T47D (cell line): ENCODE results near the gene TEX2.

Experiments
- DNase-seq, 2 experiments: peaks; one replicate each; pipeline versions ENCODE4 v3.0.0 to v3.0.0-alpha.2; 2011 to 2012; ENCODE audit warnings: low read depth in 1 of 2, low spot score in 1 of 2
- JUND ChIP-seq: IDR thresholded peaks from 2 replicates; pipeline ENCODE4 v1.6.1; 2012; ENCODE audit warnings: low read depth
- in situ Hi-C: cut with HindIII; loops from 2 replicates; pipeline ENCODE4 v1.10.0; 2016; ENCODE audit warnings: low sequenced_read_pairs, low pct_unique_long_range_greater_than_20kb

The TEX2 gene

GRCh38 chr17:64260886-64261285 is 2.2 kb downstream of the TEX2 start:
- no peak for TF ChIP-seq JUND
- in situ Hi-C loops = no loop called here
- no peak for DNase-seq

GRCh38 chr17:64259922-64260321 is 3.1 kb downstream of the TEX2 start:
- in situ Hi-C loops = no loop called here
- DNase-seq = no peak

DNA sequence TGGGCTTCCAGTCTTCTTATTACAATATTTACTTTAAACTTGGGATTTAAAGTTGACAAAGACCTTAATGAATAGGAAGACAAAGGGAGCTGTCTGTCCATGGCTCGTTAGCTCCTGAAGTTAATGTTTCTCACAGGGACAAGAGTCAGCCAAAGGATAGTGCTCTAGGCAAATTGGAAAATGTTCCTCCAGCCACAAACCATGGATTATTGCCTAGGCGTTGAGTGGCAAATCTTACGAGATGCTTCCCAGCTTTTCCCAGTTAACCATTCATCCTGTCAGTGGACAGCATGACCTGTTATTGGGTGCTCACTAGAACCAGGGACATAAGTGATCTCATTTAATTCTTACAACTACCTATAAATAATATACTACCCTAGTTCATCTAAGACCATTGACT is 3.6 kb downstream of the TEX2 start:
- no peak for DNase-seq
- in situ Hi-C loops = no loop called here

More at GRCh38 chr17:64259922-64260321, 3.1 kb downstream of the TEX2 start:
- no peak for TF ChIP-seq JUND

DNA sequence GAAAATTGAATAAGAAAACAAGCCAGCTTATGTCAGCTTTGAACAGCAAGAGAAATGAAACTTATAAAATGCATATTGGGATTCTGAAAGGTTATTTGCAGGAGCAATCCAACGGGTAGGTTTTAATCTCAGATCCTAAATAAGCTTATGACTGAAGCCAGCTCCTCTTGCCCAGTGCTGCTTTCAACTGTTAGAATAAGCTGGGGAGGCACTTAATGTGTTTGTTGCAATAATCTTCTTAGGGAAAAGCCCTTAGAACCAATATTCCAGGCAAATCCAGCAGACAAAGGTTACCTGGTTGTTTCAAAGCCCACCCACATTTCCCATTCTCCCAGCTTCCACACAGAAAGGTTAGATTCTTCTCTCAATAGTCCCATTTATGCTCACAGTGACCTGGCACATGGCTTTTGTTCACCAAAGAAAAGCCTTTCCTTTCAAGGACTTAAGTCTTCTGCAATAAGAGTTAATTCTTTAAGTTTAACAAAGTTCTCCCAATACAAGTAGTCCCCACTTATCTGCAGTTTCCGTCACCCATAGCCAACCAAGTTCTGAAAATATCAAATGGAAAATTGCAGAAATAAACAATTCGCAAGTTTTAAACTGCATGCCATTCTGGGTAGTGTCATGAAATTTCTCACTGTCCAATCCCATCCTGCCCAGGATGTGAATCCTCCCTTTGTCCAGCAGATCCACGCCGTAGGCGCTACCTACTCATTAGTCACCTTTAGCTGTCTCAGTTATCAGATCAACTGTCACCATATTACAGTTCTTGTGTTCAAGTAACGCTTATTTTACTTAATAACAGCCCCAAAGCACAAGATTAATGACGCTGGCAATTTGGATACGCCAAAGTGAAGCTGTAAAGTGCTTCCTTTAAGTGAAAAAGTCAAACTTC is 5.9 kb downstream of the TEX2 start:
- no peak for TF ChIP-seq JUND
- in situ Hi-C loops = no loop called here
- no peak for DNase-seq

More for the DNA sequence above, 3.6 kb downstream of the TEX2 start:
- no peak for TF ChIP-seq JUND

DNA sequence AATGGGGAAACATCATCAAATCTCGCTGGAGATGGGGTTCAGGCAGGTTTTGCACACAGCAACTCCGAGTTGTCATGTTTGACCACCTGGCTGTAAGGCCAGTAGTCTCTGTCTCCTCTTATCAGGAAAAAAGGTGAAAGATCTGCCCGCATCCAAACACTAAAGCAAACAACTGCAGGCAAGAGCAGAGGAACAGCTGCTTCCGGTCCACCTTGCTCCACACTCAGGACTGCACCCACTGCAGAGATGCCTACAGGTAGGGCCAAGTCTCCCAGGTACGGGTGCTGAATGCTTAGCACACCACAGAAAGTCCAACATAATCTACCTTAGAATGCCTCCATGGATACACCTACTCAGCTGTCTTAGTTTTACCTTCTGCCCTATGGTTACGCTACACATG is 7.3 kb downstream of the TEX2 start:
- TF ChIP-seq JUND = no peak
- in situ Hi-C loops = no loop called here
- DNase-seq = no peak

GRCh38 chr17:64254755-64255154 is 8.3 kb downstream of the TEX2 start:
- DNase-seq = peak in 1 of 2 experiments; percentile 29
- in situ Hi-C loops = no loop called here
- no peak for TF ChIP-seq JUND

DNA sequence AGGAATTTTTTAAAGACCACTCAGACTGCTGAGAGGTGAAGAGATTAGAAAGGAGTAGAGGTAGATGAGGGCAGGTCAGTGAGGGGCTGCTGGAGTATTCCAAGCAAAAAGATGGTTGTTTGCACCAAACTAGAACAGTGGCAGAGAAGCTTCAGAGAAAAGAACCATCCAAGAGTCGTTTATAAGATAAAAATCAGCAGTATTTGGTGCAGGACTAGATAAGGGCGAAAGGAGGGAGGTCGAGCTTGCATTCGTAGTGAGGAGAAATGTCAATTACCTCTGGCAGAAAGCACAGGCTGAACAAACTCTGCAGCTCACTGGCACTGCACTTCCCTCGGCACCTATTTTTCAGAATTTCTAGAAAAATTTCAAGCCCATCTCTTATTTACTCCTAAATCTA is 9.6 kb downstream of the TEX2 start:
- in situ Hi-C loops = no loop called here
- no peak for DNase-seq
- TF ChIP-seq JUND = no peak

DNA sequence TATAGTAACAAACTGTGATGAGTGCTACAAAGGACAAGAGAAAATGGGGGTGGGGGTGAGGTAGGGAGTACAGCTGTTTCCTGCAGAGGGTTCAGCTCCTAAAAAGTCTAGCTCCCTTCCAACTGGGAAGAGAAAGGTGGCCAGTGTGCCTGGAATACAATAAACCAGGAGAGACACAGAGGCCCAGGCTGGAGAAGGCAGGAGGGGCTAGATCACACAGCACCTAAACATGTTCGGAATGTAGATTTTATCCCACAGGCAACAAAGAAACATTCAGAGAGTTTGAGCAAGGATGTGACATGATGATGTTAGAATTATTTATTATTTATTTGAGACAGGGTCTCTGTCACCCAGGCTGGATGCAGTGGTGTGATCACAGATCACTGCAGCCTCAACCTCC is 10.2 kb downstream of the TEX2 start:
- in situ Hi-C loops = no loop called here
- no peak; the same call in 1 of the 2 replicates for TF ChIP-seq JUND
- DNase-seq = peak; percentile 51 to 59

DNA sequence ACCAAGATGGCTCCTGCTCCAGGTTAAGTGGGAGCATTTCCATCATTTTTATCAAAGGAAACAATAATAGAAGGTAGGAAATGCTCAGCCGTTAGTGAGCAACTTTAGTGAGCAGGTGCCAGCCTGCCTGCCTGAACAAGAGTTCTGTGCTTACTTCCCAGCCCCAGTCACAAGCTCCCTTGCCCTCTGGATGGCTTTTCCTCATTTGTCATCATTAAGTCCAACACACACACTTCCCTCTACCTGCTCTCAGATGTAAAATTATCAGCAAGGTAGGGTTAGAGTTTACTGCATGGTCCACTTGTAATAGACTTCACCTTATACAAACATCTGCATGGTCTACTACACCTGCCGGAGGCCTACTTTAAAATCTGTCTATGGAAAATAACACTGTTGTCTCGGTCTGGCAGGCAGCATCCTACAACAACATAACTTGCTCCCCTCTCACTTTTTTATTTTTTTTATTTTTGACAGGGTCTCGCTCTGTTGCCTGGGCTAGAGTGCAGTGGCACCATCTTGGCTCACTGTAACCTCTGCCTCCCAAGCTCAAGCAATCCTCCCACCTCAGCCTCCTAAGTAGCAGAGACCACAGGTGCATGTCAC is 12.7 kb downstream of the TEX2 start:
- in situ Hi-C loops = no loop called here
- TF ChIP-seq JUND = no peak
- no peak for DNase-seq

DNA sequence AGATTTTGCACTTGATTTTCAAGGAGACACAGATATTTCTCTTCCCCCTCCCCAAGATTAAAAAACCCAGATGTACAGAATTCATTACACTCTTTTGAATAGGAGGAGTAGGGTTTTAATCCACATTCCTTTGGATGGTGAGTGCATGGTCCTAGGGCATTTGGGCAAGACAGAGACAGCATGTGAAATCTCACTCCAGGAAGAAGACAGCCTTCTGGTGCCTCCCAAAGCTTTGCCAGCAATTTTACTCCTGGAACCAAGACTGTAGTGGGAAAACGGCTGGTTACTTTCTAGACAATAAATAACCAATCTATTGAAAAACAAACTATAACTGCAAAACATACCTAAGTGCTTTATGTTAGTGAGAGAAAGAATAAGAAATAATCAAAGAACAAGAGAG is 15.2 kb downstream of the TEX2 start:
- no peak for DNase-seq
- in situ Hi-C loops = no loop called here
- TF ChIP-seq JUND = no peak

- in situ Hi-C loops = no loop called here
- no peak for TF ChIP-seq JUND
- no peak for DNase-seq
These were observed 17.6 kb downstream of the TEX2 start for GRCh38 chr17:64245218-64246145.

DNA sequence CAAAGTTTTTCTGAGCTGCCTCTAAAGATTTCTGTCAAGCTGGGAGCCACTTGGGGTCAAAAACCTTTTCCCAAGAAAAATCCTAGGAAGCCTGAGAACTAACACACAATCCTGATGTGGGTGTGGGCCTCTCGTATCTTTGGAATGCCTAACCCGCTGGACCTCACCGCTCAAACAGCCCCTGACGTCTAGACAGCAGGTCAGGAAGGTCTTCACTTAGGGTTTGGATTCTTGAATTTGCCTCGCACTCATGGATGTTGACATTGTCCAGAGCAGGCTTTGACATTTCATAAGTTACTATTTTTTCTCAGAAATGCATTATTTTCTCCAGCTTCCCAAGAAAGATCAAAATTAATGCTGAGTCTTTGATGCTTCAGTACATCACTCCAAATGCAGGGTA is 18.9 kb downstream of the TEX2 start:
- in situ Hi-C loops = no loop called here
- DNase-seq = no peak
- no peak for TF ChIP-seq JUND
